Stomach smooth muscle (tissue), 2 donors: ENCODE results near the gene MAU2.
"Not testable (repeated sequence)": the region's sequence is repeated elsewhere in the genome, so short reads cannot be mapped to it uniquely, and the experiment has no call there.

Experiments used
- H3K27ac ChIP-seq: one replicate; pipeline ENCODE4 v1.7.0; 2013; ENCODE audit warnings: mild to moderate bottlenecking, low read length, inconsistent platforms
- H3K27me3 ChIP-seq, 2 donors: one replicate each; pipeline ENCODE4 v1.7.0; 2013; ENCODE audit warnings: low read length in 2 of 2; ENCODE audit not compliant: insufficient read depth in 2 of 2, control insufficient read depth in 1 of 2
- H3K36me3 ChIP-seq, 2 donors: one replicate each; pipeline ENCODE4 v1.7.0; 2013; ENCODE audit warnings: low read length in 2 of 2; ENCODE audit not compliant: control insufficient read depth in 2 of 2, insufficient read depth in 2 of 2
- H3K4me1 ChIP-seq: one replicate; pipeline ENCODE4 v1.7.0; 2013; ENCODE audit warnings: low read length; ENCODE audit not compliant: control insufficient read depth, insufficient read depth
- H3K4me3 ChIP-seq, 2 donors: one replicate each; pipeline ENCODE4 v1.7.0; 2013; ENCODE audit warnings: low read length in 2 of 2
- H3K9ac ChIP-seq, 2 donors: one replicate each; pipeline ENCODE4 v1.7.0; 2013; ENCODE audit warnings: low read length in 2 of 2, mild to moderate bottlenecking in 1 of 2
- H3K9me3 ChIP-seq, 2 donors: one replicate each; pipeline ENCODE4 v1.7.0; 2013; ENCODE audit warnings: low read length in 2 of 2; ENCODE audit not compliant: control insufficient read depth in 2 of 2
- donor health status: healthy.
- donor health status: Pancreatic carcinoma.

The MAU2 gene

DNA sequence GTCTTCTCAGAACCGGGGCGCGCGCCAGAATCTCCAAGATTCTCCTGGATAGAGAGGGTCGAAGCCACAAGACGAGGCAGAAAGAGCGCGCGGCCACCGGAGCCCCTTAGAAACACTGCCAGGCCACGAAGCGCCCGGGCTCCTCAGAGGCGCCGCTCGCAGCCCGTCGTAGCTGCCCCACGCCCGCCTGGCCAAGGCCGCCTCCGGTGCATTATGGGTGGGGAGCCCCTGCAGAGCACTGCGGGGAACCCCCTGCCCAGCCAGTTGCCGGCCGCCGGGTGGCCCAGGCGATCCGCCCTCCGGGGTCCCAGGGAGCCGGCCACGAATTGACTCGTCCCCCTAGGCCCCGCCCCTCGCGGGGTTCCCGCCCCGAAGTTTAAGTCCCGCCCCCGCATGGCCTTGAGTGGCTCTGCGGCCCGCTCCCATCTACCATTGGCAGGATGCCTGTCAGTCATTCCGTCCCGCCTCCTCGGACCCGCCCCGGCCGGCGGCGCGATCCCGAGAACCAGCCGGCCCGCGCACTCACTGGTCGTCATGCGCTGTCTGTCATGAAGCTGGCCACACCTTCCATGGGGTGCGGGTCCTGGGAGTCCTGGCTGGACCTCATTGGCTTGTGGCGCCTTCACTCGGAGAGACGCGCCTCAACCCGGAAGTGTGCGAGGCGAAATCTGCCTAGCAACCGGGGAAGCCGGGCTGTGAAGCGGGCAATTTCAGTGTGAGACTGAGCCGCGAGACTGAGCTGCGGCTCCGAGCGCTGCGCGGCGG lies 64.7 kb downstream of the MAU2 start:
- no peaks in the 10 kb centered on the region for H3K36me3 ChIP-seq
- peaks cover 21% of the 10 kb centered on the region for H3K4me1 ChIP-seq
- peak overlapping the region; percentile 38 to 82 for H3K4me3 ChIP-seq
- H3K9ac ChIP-seq: peak overlapping the region; percentile 76 to 84
- no peaks in the 10 kb centered on the region for H3K9me3 ChIP-seq
- H3K27ac ChIP-seq: peak overlapping the region; percentile 66
- no peaks in the 10 kb centered on the region for H3K27me3 ChIP-seq

DNA sequence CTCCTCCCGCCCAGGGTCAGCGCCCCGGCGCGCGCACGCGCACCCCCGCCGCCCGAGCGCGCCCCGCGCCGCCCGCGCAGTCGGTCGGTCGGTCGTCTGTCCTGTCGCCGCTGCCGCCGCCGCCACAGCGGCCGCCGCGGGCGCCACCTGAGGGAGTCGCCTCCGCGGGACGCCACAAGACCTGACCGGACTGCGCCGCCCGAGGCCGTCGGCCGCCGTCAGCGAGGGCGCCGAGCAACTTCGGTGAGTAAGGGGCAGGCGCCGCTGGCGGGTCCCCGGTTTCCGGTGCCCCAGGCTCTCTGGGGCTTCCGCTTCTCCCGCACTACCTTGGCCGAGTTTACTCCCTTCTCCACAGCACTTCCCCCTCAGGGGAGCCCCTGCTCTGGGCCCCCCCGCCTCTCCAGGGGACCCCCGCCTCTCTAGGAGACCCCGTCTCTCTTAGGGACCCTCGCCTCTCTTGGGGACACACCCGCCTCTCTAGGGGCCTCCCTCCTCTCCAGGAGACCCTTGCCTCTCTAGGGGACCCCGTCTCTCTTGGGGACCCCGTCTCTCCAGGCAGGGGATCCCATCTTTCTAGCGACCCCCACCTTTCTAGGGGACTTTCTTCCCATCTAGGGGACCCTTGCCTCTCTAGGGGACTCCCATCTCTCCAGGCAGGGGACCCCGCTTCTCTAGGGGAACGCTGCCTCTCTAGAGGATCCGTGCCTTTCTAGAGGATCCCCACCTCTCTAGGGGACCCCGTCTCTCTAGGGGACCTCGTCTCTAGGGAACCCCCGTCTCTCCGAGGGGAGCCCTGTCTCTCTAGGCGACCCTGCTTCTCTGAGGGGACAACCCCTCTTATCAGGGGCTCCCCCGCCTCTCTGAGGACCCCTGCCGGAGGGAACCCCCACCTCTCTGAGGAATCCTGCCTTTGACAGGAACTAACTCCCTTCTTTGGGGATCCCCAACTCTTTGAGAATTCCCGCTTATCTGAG lies 65.6 kb downstream of the MAU2 start:
- Histone ChIP-seq H3K27ac (peak overlapping the region; percentile 31), H3K9ac (peak overlapping the region; percentile 84 to 85), H3K4me1 (peaks cover 21% of the 10 kb centered on the region), H3K9me3 (no peaks in the 10 kb centered on the region), H3K27me3 (no peaks in the 10 kb centered on the region), H3K36me3 (no peaks in the 10 kb centered on the region), H3K4me3 (peak overlapping the region; percentile 79 to 82)

DNA sequence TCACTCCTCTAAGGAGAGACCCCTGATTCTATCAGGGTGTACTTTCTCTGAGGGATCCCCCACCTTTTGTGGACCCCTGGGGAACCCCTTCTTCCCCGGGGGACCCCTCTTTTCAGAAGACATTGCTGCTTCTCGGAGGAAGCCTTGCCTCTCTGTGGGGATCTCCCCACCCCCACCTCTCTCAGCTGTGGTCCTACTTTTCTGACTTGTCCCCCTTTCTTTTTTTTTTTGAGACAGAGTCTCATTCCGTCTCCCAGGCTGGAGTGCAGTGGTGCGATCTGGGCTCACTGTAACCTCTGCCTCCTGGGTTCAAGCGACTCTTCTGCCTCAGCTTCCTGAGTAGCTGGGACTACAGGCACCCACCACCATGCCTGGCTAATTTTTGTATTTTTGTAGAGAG lies 66.5 kb downstream of the MAU2 start:
- H3K27me3 ChIP-seq: no peaks in the 10 kb centered on the region
- H3K4me1 ChIP-seq: peaks cover 21% of the 10 kb centered on the region
- H3K27ac ChIP-seq: no peak overlapping the region
- H3K36me3 ChIP-seq: no peaks in the 10 kb centered on the region
- H3K9ac ChIP-seq: peak overlapping the region; percentile 84 to 85
- H3K9me3 ChIP-seq: no peaks in the 10 kb centered on the region
- peak overlapping the region in 1 of 2 donors; percentile 82 for H3K4me3 ChIP-seq

DNA sequence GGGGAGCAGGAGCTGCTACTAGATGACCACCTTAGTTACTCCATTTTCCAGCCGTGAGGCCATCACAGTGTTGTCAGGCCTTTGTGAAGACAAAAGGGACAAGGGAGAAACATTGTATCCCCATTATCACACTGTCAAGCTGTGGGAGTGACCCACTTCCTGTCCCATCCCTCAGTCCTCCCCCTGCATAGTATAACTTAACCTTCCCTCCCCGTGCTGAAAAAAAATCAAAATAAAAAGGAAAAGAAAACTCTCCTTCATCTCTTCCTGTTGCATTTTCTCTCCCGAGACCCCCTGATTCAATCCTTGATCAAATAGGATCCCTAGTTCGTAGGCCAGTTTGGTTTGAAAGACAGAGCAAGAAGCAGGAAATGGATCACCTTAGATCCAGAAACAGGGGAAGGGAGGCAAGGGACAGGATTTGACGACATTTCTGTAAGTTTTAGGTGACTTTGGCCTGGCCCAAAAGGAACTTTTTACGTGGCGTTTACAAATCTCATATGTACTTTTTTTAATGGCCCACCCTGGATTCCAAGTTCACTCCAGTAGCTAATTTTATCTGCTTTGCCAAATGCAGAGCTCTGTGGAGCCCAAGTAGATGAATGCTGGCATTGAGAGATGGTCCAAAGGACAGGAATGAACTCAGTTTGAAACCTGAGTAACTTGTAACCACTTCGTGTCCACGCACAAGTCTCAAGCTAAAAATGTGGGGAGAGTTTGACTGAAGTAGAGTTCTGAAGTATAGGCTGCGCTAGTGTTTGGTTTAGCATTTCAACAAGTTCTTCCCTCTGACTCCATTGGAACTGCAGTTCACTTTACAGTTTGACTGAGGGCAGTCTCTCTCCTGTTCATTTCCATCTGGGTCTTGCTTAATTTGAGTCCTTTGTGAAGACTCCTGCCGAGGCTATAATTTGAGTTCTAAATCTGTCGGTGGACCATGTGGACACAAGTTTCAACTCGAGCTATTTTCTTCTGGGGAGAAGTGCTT lies 68.2 kb downstream of the MAU2 start:
- Histone ChIP-seq H3K9me3 (no peaks in the 10 kb centered on the region), H3K4me3 (no peak overlapping the region), H3K27ac (no peak overlapping the region), H3K27me3 (no peaks in the 10 kb centered on the region), H3K4me1 (peaks cover 21% of the 10 kb centered on the region), H3K36me3 (no peaks in the 10 kb centered on the region), H3K9ac (peak overlapping the region in 1 of 2 donors; percentile 1)

GRCh38 chr19:19389683-19390082 lies 69.1 kb downstream of the MAU2 start:
- H3K27me3 ChIP-seq, H3K36me3 ChIP-seq, H3K9me3 ChIP-seq, H3K27ac ChIP-seq, H3K4me3 ChIP-seq: not testable (repeated sequence)
- H3K4me1 ChIP-seq: peaks cover 18% of the 10 kb centered on the region
- peak overlapping the region in 1 of 2 donors; percentile 1 for H3K9ac ChIP-seq

DNA sequence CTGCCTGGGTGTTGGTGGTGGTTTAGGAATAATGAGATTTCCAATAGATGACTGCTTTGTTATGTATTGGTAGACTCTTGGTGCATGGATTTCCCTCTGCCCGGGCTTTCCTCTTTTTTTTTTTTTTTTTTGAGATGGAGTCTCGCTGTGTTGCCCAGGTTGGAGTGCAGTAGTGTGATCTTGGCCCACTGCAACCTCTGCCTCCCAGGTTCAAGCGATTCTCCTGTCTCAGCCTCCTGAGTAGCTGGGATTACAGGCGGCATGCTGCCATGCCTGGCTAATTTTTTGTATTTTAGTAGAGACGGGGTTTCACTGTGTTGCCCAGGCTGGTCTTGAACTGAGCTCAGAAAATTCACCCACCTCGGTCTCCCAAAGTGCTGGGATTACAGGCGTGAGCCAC lies 73.7 kb downstream of the MAU2 start:
- not testable (repeated sequence) for H3K36me3 ChIP-seq, H3K4me3 ChIP-seq, H3K9me3 ChIP-seq, H3K27ac ChIP-seq, H3K27me3 ChIP-seq, H3K4me1 ChIP-seq, H3K9ac ChIP-seq

- Histone ChIP-seq H3K9me3 (no peaks in the 10 kb centered on the region), H3K27ac (no peak overlapping the region), H3K9ac (peak overlapping the region in 1 of 2 donors; percentile 47)
Observed at GRCh38 chr19:19399733-19400433, 79.3 kb downstream of the MAU2 start.

GRCh38 chr19:19402656-19403372 lies 82.2 kb downstream of the MAU2 start:
- Histone ChIP-seq H3K27ac (no peak overlapping the region), H3K27me3 (no peaks in the 10 kb centered on the region), H3K4me3 (no peak overlapping the region), H3K36me3 (no peaks in the 10 kb centered on the region), H3K9me3 (no peaks in the 10 kb centered on the region), H3K4me1 (peaks cover 19% of the 10 kb centered on the region), H3K9ac (no peak overlapping the region)

More at GRCh38 chr19:19399733-19400433, 79.3 kb downstream of the MAU2 start:
- Histone ChIP-seq H3K36me3 (no peaks in the 10 kb centered on the region), H3K27me3 (no peaks in the 10 kb centered on the region), H3K4me1 (peaks cover 4% of the 10 kb centered on the region), H3K4me3 (peak overlapping the region in 1 of 2 donors; percentile 22)

GRCh38 chr19:19403373-19403901 lies 82.8 kb downstream of the MAU2 start:
- peaks cover 19% of the 10 kb centered on the region for H3K4me1 ChIP-seq
- H3K9ac ChIP-seq: no peak overlapping the region

More at GRCh38 chr19:19403373-19403901, 82.8 kb downstream of the MAU2 start:
- H3K4me3 ChIP-seq: no peak overlapping the region
- H3K9me3 ChIP-seq: no peaks in the 10 kb centered on the region
- no peaks in the 10 kb centered on the region for H3K36me3 ChIP-seq
- H3K27ac ChIP-seq: no peak overlapping the region
- no peaks in the 10 kb centered on the region for H3K27me3 ChIP-seq
